Activated CD4-positive, alpha-beta T cell treated with anti-CD3 and anti-CD28 coated beads, Interleukin-2, Interleukin-6, amounts not matched to agents 100 ng/mL and 50 ng/mL, durations not matched to agents 16 hours and 8 hours (primary cell): ENCODE data around the gene HEATR5A.
"Not testable (repeated sequence)": the region's sequence is repeated elsewhere in the genome, so short reads cannot be mapped to it uniquely, and the experiment has no call there.

Experiments
- DNase-seq: peaks from one replicate; pipeline ENCODE4 v3.0.0-alpha.2; 2020

HEATR5A gene

GRCh38 chr14:31320922-31321766, 99.2 kb downstream of the HEATR5A start:
- no peak for DNase-seq

DNA sequence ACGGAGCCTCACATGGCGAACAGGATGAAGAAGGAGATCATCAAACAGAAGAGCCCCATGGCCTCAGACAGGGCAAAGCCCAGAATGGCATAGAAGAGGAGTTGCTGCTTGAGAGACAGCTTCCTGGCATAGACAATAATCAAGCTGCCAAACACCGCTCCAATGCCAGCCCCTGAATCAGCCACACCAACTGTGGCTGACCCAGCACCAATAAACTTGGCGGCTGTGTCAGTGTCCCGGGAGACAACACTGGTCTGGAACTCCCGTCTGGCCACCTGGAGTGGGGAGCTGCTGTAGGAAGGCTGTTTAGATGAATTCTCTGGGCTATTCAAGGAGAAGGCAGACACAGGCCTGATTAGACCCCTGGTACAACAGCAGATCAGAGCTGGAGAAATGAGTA, 100.1 kb downstream of the HEATR5A start:
- DNase-seq = no peak

DNA sequence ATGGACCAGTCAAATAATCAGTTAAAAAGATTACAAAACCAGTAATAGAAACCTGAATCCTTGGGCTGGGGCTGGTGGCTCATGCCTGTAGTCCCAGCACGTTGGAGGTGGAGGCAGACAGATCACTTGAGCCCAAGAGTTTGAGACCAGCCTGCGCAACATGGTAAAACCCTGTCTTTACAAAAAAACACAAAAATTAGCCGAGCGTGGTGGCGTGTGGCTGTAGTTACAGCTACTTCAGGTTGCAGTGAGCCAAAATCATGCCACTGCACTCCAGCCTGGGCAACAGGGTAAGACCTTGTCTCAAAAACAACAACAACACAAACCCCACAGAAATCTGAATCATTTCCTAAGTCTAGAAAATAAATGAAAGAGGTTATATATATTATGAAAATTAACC, 100.6 kb downstream of the HEATR5A start:
- DNase-seq = no peak

GRCh38 chr14:31312934-31313333, 107.4 kb downstream of the HEATR5A start:
- DNase-seq = no peak

- not testable (repeated sequence) for DNase-seq
These were observed 108.0 kb downstream of the HEATR5A start for GRCh38 chr14:31312370-31312769.

- DNase-seq = no peak
These were observed 112.7 kb downstream of the HEATR5A start for GRCh38 chr14:31307618-31308017.

DNA sequence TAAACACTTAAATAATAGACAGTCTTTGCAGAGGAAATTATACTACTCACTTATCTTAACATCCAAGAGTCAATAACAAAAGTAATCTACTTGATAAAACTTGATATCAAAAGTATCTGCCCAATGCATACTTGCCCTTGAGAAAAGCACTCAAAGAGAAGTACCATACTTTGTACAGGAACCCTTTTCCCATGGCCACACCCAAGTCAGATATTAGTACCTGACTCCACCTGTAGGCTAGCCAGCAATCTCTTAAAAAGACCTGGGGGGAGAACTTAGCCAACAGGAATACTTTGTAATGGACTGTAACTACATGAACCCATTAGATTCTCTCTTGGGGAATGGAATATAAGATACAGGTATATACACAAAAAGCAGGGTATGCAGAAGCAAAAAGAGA, 113.2 kb downstream of the HEATR5A start:
- no peak for DNase-seq

DNA sequence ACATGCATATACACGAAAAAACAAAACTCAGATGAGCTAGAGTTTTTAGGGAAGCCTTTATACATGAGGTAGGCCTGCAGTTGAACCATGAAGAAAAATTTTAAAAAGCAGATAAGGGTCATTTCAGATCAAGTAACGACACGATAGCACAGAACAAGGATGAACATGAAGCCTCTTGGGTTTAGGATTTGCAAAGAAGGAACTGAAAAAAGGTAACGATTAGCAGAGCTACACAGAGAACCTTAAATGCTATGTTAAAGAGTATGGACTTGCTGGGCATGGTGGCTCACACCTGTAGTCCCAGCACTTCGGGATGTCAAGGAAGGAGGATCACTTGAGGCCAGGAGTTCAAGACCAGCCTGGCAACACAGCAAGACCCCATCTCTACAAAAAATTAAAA, 116.7 kb downstream of the HEATR5A start:
- DNase-seq = no peak

GRCh38 chr14:31300883-31301282, 119.5 kb downstream of the HEATR5A start:
- DNase-seq = no peak

GRCh38 chr14:31300296-31300695, 120.1 kb downstream of the HEATR5A start:
- no peak for DNase-seq

- DNase-seq = no peak
These were observed 122.5 kb downstream of the HEATR5A start for GRCh38 chr14:31297701-31298344.

GRCh38 chr14:31297112-31297511, 123.2 kb downstream of the HEATR5A start:
- no peak for DNase-seq

GRCh38 chr14:31294746-31295405, 125.5 kb downstream of the HEATR5A start:
- no peak for DNase-seq

GRCh38 chr14:31292937-31293616, 127.3 kb downstream of the HEATR5A start:
- DNase-seq = no peak

DNA sequence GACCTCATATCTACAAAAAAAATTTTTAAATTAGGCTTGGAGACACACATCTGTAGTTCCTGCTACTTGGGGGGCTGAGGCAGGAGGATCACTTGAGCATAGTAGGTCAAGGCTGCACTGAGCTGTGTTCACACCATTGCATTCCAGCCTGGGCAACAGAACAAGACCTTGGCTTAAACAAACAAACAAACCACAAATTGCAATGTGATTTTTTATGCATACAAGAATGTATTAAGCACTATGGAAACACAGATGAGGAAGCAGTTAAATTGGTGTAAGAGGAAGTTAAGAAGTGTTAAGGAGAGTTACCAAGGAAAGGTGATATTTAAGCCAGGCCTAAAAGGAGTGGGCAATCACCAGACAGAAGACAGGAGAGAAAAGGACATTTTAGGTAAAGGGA, 129.1 kb downstream of the HEATR5A start:
- no peak for DNase-seq

DNA sequence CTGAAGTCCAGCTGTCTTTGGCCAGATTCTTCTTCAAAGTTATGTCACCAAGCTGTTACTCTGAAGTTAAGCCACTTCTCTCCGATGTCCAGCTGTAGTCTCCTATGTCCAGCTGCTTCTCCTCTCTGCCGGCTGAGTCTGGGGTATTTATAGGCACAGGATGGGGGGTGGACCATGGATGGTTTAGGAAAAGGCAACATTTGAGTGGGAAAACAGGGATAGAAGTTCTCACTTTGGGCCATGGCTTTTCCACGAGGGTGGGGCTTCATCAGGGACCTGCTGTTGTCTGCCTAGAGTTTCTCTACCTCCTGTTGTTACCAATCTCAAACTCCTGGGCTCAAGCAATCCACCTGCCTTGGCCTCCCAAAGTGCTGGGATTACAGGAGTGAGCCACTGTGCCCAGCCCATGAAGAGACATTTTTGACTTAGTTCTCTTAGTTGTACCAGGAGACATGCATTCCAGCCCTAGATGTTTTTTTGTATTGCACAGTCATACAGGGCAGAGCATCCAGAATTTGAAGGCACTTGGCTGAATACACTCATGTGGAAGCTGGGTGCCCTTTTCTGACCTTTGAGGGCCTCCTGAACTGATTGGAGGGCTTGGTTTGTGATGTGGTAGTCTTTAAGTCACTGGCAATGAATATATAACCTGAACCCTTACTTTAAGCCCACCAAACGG, 132.9 kb downstream of the HEATR5A start:
- DNase-seq = no peak

GRCh38 chr14:31286456-31287293, 133.7 kb downstream of the HEATR5A start:
- DNase-seq = no peak

DNA sequence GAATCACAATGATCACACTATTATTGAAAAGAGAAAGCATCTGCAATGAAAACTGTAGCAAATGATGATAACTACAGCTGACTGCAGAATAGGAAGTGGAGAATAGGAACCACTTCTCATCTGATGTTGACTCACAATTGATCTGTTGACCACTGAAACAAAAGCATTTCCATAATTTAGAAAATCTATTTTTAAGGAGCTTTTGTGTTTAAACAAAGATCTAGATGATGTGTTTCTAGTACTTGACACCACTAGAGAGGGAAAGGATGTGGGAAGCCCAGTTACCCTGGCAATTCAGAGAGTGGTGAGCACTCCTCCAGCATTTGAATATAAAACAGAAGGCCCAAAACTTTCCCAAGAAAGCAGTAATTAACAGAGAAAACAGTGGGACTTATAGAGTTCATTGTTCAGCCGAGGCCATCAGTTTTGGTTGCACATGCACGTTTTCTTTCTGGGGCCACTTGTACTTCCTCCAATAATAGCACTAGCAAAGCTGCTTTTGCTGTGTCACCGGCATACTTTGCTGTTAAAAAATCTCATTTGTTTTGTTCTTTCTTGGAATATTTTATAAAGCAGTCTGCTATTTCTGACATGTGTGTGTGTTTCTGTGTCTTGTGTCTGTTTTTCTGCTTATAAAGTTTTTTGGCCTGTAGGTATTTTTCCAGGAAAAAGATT, 136.6 kb downstream of the HEATR5A start:
- DNase-seq = no peak

DNA sequence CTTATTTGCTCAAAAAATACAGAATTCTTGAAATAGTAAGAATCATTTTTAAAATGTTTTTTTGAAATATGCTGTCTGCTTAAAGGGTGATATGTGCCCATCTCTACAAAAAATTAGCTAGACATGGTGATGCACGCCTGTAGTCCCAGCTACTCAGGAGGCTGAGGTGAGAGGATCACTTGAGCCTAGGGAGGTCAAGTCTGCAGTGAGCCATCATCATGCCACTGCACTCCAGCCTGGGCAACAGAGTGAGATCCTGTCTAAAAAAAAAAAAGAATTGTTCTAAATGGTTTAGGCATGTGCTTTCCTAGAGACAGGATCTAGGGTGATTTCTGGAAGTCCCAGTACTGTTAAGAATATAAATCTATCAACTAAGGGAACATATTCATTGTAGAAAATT, 137.2 kb downstream of the HEATR5A start:
- DNase-seq = no peak

- no peak for DNase-seq
These were observed 139.5 kb downstream of the HEATR5A start for GRCh38 chr14:31280871-31281220.

GRCh38 chr14:31280132-31280870, 140.0 kb downstream of the HEATR5A start:
- no peak for DNase-seq
